GM23338 (cell line): ENCODE results near the gene CACNA2D3. TPM values are rescaled to one million over a fixed set of nuclear protein-coding genes. Genes with fewer than 3 reads are reported as not detected.

Source experiments
- EZH2 ChIP-seq: fragments of 200-600 bp; sonication (generic); IDR thresholded peaks from one replicate; pipeline ENCODE4 v1.8.0; 2017; ENCODE audit warnings: antibody characterized with exemption, mild to moderate bottlenecking, low read depth; ENCODE audit not compliant: unreplicated experiment
- EZH2phosphoT487 ChIP-seq: fragments of 200-600 bp; sonication (generic); IDR thresholded peaks from one replicate; pipeline ENCODE4 v1.8.1; 2018; ENCODE audit warnings: antibody characterized with exemption; ENCODE audit not compliant: unreplicated experiment
- JUNB ChIP-seq: IDR thresholded peaks from one replicate; pipeline ENCODE4 v1.6.1; 2016; ENCODE audit warnings: antibody characterized with exemption; ENCODE audit not compliant: unreplicated experiment
- NANOG ChIP-seq: IDR thresholded peaks from 2 replicates; pipeline ENCODE4 v1.6.1; 2016; ENCODE audit warnings: antibody characterized with exemption, borderline replicate concordance
- POLR2AphosphoS5 ChIP-seq: IDR thresholded peaks from 2 replicates; pipeline ENCODE4 v1.6.1; 2016; ENCODE audit warnings: antibody characterized with exemption, low read depth
- STAT1 ChIP-seq: IDR thresholded peaks from one replicate; pipeline ENCODE4 v1.6.1; 2016; ENCODE audit warnings: antibody characterized with exemption; ENCODE audit not compliant: unreplicated experiment
- ZNF114 ChIP-seq: fragments of 250-450 bp; sonication (Bioruptor Pico); IDR thresholded peaks from 2 replicates; pipeline ENCODE4 v1.5.0; 2020; ENCODE audit warnings: mild to moderate bottlenecking, moderate library complexity
- ZNF331 ChIP-seq: fragments of 250-450 bp; sonication (Bioruptor Pico); IDR thresholded peaks from 2 replicates; pipeline ENCODE4 v1.5.0; 2020; ENCODE audit warnings: low read depth, mild to moderate bottlenecking, moderate library complexity
- polyA plus RNA-seq: library from polyadenylated mRNA; unstranded; fragments of >200 nt; fragmentation: Nextera tagmentation; extraction: Ambion mirVana; gene quantifications from 2 replicates; pipeline ENCODE4 v1.2.1, GENCODE V29; 2016
- total RNA-seq: library from RNA; depleted of rRNA; stranded (reverse); fragments of >200 nt; shearing (Covaris generic); gene quantifications from 2 replicates; pipeline ENCODE4 v1.2.3, GENCODE V29; 2014
- TF ChIP-seq, protein P1 (sequence below): fragments of 250-450 bp; sonication (Bioruptor Pico); IDR thresholded peaks from 2 replicates; pipeline ENCODE4 v1.5.0; 2020; ENCODE audit warnings: mild to moderate bottlenecking, moderate library complexity
- TF ChIP-seq, protein P2 (sequence below): IDR thresholded peaks from one replicate; pipeline ENCODE4 v1.6.1; 2018; ENCODE audit warnings: antibody characterized with exemption; ENCODE audit not compliant: unreplicated experiment
- TF ChIP-seq, protein P3 (sequence below), 2 experiments: fragments of 200-600 bp in 1 of 2; sonication (generic) in 1 of 2; conservative IDR thresholded peaks; 2 replicates each; pipeline versions ENCODE4 v1.5.1 to v1.6.1; 2016 to 2017; ENCODE audit warnings: antibody characterized with exemption in 2 of 2, low read depth in 2 of 2, mild to moderate bottlenecking in 2 of 2, moderate library complexity in 1 of 2

Gene CACNA2D3
- total and polyA plus RNA-seq, 2 experiments from 2014 or later: 2.2 to 2.3 TPM

DNA sequence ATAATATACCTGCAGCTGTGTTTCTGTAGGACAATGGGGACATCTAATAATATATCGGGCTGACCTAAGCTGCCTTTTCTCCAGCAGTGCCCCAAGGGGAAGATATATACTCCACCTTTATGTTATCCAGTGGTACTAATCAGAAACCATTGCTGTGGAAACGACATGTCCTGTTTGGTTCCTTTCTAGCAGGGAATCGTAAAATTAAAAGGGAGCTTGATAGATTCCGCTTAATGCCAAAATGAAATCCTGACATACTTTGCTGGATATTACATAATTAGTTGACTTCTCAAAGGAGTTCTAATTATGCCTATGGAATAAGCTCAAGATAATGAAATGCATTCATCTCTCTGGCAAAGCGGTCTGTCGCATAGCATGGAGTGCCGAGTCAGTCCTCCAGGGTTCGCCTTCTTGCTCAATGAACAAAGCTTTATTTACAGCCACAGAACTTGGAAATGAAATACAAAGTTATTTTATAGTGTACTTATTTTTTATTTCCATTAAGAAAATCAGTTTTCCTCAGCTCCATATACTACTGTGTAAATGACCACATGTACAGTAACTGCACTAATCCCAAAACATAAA lies 542.8 kb downstream of the CACNA2D3 start (continued):
- TF ChIP-seq, protein P1, sequence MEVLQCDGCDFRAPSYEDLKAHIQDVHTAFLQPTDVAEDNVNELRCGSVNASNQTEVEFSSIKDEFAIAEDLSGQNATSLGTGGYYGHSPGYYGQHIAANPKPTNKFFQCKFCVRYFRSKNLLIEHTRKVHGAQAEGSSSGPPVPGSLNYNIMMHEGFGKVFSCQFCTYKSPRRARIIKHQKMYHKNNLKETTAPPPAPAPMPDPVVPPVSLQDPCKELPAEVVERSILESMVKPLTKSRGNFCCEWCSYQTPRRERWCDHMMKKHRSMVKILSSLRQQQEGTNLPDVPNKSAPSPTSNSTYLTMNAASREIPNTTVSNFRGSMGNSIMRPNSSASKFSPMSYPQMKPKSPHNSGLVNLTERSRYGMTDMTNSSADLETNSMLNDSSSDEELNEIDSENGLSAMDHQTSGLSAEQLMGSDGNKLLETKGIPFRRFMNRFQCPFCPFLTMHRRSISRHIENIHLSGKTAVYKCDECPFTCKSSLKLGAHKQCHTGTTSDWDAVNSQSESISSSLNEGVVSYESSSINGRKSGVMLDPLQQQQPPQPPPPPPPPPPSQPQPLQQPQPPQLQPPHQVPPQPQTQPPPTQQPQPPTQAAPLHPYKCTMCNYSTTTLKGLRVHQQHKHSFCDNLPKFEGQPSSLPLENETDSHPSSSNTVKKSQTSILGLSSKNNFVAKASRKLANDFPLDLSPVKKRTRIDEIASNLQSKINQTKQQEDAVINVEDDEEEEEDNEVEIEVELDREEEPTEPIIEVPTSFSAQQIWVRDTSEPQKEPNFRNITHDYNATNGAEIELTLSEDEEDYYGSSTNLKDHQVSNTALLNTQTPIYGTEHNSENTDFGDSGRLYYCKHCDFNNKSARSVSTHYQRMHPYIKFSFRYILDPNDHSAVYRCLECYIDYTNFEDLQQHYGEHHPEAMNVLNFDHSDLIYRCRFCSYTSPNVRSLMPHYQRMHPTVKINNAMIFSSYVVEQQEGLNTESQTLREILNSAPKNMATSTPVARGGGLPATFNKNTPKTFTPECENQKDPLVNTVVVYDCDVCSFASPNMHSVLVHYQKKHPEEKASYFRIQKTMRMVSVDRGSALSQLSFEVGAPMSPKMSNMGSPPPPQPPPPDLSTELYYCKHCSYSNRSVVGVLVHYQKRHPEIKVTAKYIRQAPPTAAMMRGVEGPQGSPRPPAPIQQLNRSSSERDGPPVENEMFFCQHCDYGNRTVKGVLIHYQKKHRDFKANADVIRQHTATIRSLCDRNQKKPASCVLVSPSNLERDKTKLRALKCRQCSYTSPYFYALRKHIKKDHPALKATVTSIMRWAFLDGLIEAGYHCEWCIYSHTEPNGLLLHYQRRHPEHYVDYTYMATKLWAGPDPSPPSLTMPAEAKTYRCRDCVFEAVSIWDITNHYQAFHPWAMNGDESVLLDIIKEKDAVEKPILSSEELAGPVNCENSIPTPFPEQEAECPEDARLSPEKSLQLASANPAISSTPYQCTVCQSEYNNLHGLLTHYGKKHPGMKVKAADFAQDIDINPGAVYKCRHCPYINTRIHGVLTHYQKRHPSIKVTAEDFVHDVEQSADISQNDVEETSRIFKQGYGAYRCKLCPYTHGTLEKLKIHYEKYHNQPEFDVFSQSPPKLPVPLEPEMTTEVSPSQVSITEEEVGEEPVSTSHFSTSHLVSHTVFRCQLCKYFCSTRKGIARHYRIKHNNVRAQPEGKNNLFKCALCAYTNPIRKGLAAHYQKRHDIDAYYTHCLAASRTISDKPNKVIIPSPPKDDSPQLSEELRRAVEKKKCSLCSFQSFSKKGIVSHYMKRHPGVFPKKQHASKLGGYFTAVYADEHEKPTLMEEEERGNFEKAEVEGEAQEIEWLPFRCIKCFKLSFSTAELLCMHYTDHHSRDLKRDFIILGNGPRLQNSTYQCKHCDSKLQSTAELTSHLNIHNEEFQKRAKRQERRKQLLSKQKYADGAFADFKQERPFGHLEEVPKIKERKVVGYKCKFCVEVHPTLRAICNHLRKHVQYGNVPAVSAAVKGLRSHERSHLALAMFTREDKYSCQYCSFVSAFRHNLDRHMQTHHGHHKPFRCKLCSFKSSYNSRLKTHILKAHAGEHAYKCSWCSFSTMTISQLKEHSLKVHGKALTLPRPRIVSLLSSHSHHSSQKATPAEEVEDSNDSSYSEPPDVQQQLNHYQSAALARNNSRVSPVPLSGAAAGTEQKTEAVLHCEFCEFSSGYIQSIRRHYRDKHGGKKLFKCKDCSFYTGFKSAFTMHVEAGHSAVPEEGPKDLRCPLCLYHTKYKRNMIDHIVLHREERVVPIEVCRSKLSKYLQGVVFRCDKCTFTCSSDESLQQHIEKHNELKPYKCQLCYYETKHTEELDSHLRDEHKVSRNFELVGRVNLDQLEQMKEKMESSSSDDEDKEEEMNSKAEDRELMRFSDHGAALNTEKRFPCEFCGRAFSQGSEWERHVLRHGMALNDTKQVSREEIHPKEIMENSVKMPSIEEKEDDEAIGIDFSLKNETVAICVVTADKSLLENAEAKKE (CRISPR knock-in tag): no peak
- no peak for TF ChIP-seq EZH2
- no peak for TF ChIP-seq NANOG
- no peak for TF ChIP-seq JUNB
- TF ChIP-seq ZNF114: no peak
- no peak for TF ChIP-seq EZH2phosphoT487
- no peak for TF ChIP-seq STAT1
- TF ChIP-seq ZNF331: no peak
- TF ChIP-seq, protein P2, sequence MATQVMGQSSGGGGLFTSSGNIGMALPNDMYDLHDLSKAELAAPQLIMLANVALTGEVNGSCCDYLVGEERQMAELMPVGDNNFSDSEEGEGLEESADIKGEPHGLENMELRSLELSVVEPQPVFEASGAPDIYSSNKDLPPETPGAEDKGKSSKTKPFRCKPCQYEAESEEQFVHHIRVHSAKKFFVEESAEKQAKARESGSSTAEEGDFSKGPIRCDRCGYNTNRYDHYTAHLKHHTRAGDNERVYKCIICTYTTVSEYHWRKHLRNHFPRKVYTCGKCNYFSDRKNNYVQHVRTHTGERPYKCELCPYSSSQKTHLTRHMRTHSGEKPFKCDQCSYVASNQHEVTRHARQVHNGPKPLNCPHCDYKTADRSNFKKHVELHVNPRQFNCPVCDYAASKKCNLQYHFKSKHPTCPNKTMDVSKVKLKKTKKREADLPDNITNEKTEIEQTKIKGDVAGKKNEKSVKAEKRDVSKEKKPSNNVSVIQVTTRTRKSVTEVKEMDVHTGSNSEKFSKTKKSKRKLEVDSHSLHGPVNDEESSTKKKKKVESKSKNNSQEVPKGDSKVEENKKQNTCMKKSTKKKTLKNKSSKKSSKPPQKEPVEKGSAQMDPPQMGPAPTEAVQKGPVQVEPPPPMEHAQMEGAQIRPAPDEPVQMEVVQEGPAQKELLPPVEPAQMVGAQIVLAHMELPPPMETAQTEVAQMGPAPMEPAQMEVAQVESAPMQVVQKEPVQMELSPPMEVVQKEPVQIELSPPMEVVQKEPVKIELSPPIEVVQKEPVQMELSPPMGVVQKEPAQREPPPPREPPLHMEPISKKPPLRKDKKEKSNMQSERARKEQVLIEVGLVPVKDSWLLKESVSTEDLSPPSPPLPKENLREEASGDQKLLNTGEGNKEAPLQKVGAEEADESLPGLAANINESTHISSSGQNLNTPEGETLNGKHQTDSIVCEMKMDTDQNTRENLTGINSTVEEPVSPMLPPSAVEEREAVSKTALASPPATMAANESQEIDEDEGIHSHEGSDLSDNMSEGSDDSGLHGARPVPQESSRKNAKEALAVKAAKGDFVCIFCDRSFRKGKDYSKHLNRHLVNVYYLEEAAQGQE: no peak
- TF ChIP-seq, protein P3, sequence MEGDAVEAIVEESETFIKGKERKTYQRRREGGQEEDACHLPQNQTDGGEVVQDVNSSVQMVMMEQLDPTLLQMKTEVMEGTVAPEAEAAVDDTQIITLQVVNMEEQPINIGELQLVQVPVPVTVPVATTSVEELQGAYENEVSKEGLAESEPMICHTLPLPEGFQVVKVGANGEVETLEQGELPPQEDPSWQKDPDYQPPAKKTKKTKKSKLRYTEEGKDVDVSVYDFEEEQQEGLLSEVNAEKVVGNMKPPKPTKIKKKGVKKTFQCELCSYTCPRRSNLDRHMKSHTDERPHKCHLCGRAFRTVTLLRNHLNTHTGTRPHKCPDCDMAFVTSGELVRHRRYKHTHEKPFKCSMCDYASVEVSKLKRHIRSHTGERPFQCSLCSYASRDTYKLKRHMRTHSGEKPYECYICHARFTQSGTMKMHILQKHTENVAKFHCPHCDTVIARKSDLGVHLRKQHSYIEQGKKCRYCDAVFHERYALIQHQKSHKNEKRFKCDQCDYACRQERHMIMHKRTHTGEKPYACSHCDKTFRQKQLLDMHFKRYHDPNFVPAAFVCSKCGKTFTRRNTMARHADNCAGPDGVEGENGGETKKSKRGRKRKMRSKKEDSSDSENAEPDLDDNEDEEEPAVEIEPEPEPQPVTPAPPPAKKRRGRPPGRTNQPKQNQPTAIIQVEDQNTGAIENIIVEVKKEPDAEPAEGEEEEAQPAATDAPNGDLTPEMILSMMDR (conservative IDR thresholded peaks at IDR 0.05; ENCODE audit: low read depth in 2 of 2): no peak
- TF ChIP-seq POLR2AphosphoS5: no peak
